Measurements from ENCODE around the gene INO80B. TPM values are rescaled to one million over a fixed set of nuclear protein-coding genes. Genes with fewer than 3 reads are reported as not detected.

The INO80B gene
- total and polyA plus RNA-seq, 2 of the 8 experiments (the other 6 are each of a cell fraction or from before 2014, with no cell fraction given): 3.9 to 18.5 TPM

- Histone ChIP-seq H2BK20ac (ENCODE audit: low read length) (no peak overlapping the region), H3K36me3 (ENCODE audit: control insufficient read depth in 2 of 4, insufficient read depth in 4 of 4, low read length in 3 of 4) (peaks cover 7 to 22% (median 18%) of the 10 kb centered on the region in 4 experiments), H3K23me2 (ENCODE audit: low read depth, low read length) (no peaks in the 10 kb centered on the region), H3K4me1 (replicated peaks in 1 of 4; ENCODE audit: control insufficient read depth in 3 of 4, insufficient read depth in 4 of 4, low read length in 3 of 4) (no peaks in the 10 kb centered on the region), H3K27me3 (replicated peaks in 1 of 4; ENCODE audit: control insufficient read depth in 3 of 4, extremely low read depth in 1 of 4, insufficient read depth in 3 of 4, low read length in 3 of 4) (peaks cover 0 to under 1% (median under 1%) of the 10 kb centered on the region in 4 experiments; a peak in 3 of 7 replicates), H2BK5ac (ENCODE audit: low read depth, low read length) (no peak overlapping the region), H3K79me1 (ENCODE audit: low read depth, low read length) (no peaks in the 10 kb centered on the region), H3K18ac (ENCODE audit: extremely low read depth, low read length) (no peak overlapping the region), H3K14ac (ENCODE audit: insufficient read length) (no peak overlapping the region), H4K91ac (replicated peaks; ENCODE audit: insufficient read length, low read length) (no peak overlapping the region), H3K9me3 (ENCODE audit: insufficient read depth in 2 of 2, low read depth in 1 of 2, low read length in 1 of 2) (no peaks in the 10 kb centered on the region), H2AK5ac (ENCODE audit: low read depth, low read length) (no peak overlapping the region), H4K5ac (ENCODE audit: insufficient read length, low read depth, low read length) (no peak overlapping the region), H2AFZ (ENCODE audit: low read length) (no peak overlapping the region), H4K8ac (ENCODE audit: extremely low read depth, insufficient read depth, low read length) (no peak overlapping the region), H3K79me2 (ENCODE audit: control insufficient read depth in 1 of 2, insufficient read depth in 2 of 2, low read length in 2 of 2) (no peaks in the 10 kb centered on the region), H4K20me1 (replicated peaks in 1 of 2; ENCODE audit: control insufficient read depth in 1 of 2, insufficient read depth in 2 of 2, low read length in 2 of 2) (peaks cover 2 to 9% of the 10 kb centered on the region in 2 experiments), H3K4me2 (ENCODE audit: insufficient read depth in 1 of 2, low read depth in 2 of 2, low read length in 2 of 2) (no peak overlapping the region), H3K27ac (ENCODE audit: low read depth, low read length) (no peak overlapping the region), H2BK12ac (ENCODE audit: low read depth, low read length) (no peak overlapping the region), H3K23ac (ENCODE audit: insufficient read length) (no peak overlapping the region), H3K4ac (replicated peaks; ENCODE audit: insufficient read length, low read depth, low read length) (no peak overlapping the region), H3K9ac (replicated peaks in 1 of 4; ENCODE audit: extremely low read depth in 1 of 4, low read depth in 3 of 4, low read length in 3 of 4) (no peak overlapping the region), H2BK15ac (ENCODE audit: low read length) (no peak overlapping the region), H2BK120ac (replicated peaks; ENCODE audit: low read depth, low read length) (no peak overlapping the region), H3K56ac (replicated peaks; ENCODE audit: insufficient read length, low read depth, low read length) (no peak overlapping the region), H3K4me3 (ENCODE audit: extremely low read depth in 1 of 4, insufficient read depth in 2 of 4, low read depth in 3 of 4, low read length in 4 of 4) (no peak overlapping the region)
- CTCF ChIA-PET (ENCODE audit: partially characterized antibody): interaction anchor here (1.0 to 6.9 kb wide), 5 partner anchors 11 to 97 kb away, joined by 3 to 37 read pairs (median 7); partner anchors contain the start of genes INO80B and LBX2
- WGBS, 2 experiments (ENCODE audit: extremely low coverage in 1 of 2, insufficient coverage in 1 of 2, insufficient read length in 1 of 2, insufficient replicate concordance in 2 of 2, low coverage in 1 of 2, low lambda C conversion rate in 2 of 2, missing lambda C conversion rate in 1 of 2): 92% methylated on average over 5 of the region's 9 CpGs; no CpG with 5 or more reads in 1 of the 2 experiments
- POLR2A ChIA-PET (ENCODE audit: partially characterized antibody): interaction anchor here (0.9 to 2.9 kb wide), 5 partner anchors 10 to 42 kb away, joined by 3 to 10 read pairs (median 4); partner anchors contain the start of genes LBX2 and PCGF1
- no peak for FAIRE-seq
- DNase-seq (ENCODE audit: low read depth in 1 of 2, low spot score in 2 of 2): no peak
- no peak for TF ChIP-seq CEBPB (IDR thresholded peaks at IDR 0.05; ENCODE audit: low read depth, low read length)
- no peak for TF ChIP-seq SIN3A (conservative IDR thresholded peaks at IDR 0.05 in 1 of 2, IDR thresholded peaks at IDR 0.05 in 1 of 2; ENCODE audit: low read depth in 1 of 2, low read length in 2 of 2)
- TF ChIP-seq EGR1 (IDR thresholded peaks at IDR 0.05; ENCODE audit: borderline replicate concordance, low read depth, low read length): no peak
- no peak for TF ChIP-seq SRF (IDR thresholded peaks at IDR 0.05; ENCODE audit: low read depth, low read length)
- no peak for TF ChIP-seq NRF1 (IDR thresholded peaks at IDR 0.05; ENCODE audit: low read depth, low read length)
- TF ChIP-seq YY1 (IDR thresholded peaks at IDR 0.05; ENCODE audit: low read depth, low read length): no peak
- no peak for TF ChIP-seq POLR2A (IDR thresholded peaks at IDR 0.05; ENCODE audit: control extremely low read depth in 1 of 2, low read depth in 2 of 2, low read length in 2 of 2)
- TF ChIP-seq CTCF (IDR thresholded peaks at IDR 0.05; ENCODE audit: control extremely low read depth in 1 of 3, insufficient read depth in 1 of 3, low read depth in 1 of 3, low read length in 3 of 3): no peak
- TF ChIP-seq SUZ12 (IDR thresholded peaks at IDR 0.05; ENCODE audit: low read length): no peak
- TF ChIP-seq ATF2 (IDR thresholded peaks at IDR 0.05; ENCODE audit: low read length): no peak
Measured at GRCh38 chr2:74489906-74490305, 35.0 kb downstream of the INO80B start.
